NCI-H187 treated with DMSO at 0.1 percent for 48 hours (cell line): Measurements from ENCODE around the gene CDH2.

Experiments
- DNase-seq: peaks from one replicate; lab custom pipeline; 2025; lab: John Stamatoyannopoulos, UW

CDH2 gene

DNA sequence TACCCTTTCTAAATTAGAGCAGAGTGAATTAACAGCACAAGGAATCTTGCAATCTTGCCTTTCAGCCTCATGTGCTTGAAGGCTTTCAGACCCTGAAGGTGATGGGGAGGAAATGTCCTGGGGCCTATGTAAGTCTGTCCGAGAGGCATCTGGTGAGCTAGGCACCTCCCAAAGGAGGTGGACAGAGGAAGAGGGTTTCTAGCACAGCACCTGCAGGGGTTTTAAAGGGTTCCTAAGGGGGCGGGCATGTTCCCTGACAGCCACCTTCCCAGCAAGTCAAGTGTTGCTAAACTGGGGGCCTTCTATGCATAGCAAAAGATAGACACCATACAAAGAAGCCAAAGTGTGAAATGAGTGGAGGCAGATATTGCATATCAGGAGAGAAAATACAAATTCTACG, 88.5 kb downstream of the CDH2 start:
- DNase-seq = no peak

DNA sequence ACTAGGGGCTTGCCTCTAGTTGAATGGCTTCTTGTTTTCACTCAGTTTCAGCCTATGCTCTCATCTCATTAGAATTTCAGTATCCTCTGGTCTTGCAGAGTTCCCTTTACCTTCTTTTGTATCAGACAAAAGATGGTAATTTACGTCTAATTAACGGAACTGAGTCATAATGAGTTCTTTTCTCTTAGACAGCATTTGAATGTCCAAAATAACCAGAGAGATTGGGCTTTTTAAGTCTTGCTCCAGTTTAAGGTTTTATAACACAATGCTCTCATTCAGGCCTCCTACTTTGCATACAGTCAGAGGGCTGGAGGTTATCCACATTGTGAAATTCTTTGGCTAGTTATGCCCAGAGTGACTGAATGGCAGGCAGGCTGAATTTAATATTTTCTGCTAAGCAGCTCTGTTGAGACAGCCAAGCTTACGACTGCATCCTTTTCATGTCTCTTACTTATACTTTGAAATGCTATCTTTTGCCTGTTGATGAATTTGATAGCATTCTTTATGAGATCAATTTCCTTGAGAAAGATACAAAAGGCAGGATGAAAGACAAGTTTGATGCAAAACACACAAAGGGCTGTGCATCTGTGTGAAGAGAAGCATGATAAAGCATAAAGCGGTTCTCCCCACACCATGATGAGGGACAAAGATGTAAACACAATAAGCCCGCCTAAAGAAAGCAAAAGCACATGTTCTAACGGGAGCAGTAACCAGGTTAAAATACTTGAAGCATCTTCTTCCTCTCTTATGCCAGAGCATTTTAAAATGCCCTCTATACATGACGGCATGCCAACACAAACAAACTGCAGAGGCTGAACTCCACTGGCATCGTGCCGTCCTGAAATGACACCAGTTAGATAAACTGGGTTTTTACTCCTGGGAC, 90.0 kb downstream of the CDH2 start:
- DNase-seq = no peak

DNA sequence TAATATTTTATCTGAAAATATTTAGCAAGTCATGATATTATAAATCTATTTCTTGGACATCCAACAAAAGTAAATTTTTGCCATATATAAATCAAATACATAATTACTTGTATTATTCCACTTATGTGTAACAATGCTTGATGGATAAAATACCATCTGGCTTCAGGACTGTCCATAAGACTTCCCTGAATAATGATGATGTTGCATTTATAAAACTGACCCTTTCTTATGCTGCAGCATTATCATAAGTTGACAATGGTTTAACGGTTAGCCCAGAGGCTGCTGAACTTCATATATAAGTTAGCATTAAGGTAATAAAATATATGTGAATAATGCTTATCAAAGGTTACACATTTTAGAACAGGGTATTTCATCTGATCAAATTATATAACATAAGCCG, 95.4 kb downstream of the CDH2 start:
- no peak for DNase-seq

DNA sequence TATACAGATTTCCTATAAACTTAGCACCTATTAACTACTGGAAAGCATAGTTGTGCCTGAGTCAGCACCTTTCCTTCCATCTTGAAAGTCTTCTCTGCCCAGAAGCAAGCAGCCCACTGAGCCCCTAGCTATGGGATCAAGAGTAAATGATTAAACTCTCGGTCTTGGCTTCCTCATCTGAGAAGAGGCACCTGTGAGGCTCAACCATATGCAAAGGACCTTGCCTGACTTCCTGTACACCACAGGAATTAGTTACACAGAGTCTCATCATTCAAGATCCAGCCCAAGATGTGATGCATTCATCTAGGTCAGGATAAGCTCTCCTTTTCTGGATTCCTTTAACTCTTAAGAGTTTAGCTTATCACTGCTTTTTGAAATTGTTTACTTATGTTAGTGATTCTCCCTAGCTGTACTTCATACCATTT, 96.0 kb downstream of the CDH2 start:
- DNase-seq = no peak

DNA sequence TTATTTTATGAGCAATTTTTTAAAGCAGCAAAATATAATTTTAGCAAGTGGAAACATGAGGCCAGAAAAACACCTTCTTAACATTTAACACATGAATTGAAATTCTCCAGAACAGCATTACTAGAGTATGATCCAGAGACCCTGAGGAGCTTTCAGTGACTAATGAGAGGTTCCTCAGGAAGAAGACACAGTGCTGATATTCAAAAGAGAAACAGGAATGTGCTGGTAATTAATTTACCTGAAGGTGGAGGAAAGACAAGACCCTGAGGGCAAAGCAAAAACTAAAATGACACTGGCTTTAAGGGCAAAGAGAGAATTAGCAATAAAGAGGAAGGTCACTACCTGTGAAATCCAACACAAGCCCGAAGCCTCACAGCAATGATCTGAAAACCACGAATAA, 97.0 kb downstream of the CDH2 start:
- no peak for DNase-seq

DNA sequence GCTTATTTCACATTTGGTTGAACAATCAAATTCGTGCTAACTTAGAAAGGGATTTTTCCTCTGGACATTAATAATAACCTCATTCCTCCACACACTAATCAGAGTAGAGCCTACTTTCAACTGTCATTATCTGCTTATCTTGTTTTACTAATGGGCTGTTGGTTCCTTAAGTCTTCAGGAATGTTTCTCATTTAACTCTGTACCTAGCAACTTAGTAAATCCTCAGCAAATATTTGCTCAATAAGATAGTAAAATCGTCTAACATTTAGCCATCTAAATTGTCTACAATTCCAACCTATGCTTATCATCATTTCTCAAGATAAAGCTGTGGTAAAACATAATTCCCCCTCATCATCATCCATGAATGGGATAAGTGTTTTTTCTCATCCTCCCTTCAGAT, 98.1 kb downstream of the CDH2 start:
- DNase-seq = no peak

DNA sequence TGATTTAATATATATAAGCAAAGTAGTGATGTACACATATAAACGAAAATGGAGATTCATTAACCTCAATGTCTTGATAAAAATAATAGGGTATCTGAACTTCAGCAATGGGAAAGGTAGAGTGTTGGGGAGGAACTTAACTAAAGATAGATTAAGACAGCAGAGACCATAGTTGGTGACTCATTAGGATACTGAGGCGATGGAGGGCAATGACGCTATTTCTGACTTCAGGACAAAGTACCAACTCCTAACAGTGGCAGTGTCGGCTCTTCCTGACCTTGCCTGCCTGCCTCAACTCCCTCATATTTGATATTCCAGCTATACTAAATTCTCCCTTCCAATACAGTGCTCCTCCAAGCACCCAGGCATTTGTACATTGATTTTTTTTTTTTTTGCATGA, 98.6 kb downstream of the CDH2 start:
- no peak for DNase-seq

DNA sequence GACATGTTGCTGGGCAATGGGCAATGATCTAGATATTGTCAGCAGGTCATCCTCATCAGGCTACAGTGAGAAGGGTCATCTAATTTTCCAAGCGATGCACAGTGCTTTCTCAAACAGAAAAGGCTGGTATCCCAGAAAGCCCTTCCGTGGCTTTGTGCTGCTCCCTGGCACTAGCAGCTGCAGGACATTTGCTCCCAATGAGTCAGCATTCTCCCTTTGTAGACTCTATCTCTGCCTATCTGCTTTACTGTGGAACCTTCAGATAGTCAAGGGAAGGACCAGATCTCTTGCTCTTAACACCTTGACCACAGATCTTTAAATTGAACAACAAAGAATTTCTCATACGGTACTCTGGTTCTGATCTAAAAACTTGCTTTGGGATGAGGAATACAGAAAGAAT, 101.4 kb downstream of the CDH2 start:
- DNase-seq = no peak

DNA sequence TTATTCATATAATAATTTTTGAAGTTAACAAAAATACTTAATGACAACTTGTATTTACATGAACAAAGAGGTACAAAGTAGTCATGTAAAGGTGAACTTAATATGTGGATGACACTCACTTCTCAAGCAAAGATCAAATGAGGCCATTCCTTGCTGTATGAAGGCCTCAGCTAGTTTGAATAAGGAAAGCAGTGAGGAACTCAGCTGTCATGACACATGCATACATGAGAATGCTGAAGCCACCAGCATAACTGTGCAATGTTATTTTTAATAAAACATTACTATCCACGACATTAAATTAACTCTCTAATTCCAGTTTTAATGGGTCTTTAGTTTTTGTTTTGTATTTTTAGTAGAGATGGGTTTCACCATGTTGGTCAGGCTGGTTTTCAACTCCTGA, 102.9 kb downstream of the CDH2 start:
- no peak for DNase-seq

DNA sequence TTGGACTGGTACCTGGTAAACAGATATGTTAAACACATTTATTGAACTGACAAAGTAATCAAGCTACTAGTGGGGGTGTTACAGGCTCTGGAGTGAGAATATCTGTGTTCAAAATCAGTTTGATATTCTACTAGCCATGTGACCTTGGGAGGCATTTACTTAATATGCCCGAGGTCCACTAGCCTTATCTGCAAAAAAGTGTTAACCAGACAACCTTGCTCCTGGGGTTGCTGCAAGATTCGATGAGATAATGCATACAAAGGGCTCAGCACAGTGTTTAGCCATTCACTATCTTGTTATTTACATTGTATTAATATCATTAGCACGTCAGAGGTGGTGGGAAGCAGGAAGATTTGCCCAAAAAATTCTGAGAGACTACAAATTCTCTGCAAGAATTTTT, 103.3 kb downstream of the CDH2 start:
- DNase-seq = no peak

DNA sequence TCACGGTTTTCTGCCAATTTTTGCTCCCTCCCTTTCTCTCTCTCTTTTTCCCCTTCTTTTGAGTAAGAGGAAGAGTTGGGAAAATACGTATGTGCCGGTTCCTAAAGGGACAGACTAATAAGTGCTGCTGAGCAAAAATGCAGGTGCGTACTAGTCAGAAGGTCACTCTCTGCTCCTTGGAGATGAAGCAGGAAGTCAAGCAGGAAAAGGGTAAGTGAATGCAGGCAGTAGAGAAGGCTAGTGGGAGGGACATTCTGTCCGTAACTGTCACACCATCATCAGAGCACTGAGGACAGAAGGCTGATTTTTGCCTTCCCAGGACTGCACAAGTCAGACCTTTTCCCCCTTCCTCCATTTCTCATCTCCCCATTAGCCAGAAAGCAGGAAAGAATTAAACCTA, 105.7 kb downstream of the CDH2 start:
- no peak for DNase-seq

DNA sequence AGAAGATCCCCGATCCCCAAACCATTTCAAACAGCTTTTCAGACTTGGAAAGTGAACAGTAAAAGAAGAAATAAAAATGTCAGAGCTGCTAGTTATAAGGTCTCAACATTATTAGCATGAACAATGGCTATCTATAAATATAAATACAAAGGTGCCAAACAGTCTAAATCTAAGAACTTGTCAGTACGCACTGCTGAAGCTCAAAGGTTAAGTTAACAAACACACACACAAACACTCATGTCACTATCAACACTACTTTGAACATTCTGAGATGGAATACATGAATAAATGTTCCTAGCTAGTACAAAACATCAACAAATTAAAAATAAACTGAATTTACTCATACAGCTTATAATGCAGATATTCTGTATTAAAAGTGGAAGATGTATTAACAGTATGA, 108.7 kb downstream of the CDH2 start:
- DNase-seq = no peak

DNA sequence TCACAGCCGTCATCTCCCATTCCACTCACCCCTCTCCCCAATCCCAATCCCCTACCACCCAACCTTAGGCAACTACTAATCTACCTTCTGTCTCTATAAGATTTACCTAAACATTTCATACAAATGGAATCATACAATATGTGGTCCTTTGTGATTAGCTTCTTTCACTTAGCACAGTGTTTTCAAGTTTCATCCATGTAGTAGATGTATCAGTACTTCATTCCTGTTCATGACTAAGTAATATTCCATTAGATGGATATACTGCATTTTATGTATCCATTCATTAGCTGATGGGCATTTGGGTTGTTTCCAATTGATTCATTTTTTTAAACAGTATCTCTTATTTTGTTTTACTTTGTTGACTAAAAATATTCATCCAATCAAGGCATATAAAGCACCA, 109.6 kb downstream of the CDH2 start:
- DNase-seq = no peak

DNA sequence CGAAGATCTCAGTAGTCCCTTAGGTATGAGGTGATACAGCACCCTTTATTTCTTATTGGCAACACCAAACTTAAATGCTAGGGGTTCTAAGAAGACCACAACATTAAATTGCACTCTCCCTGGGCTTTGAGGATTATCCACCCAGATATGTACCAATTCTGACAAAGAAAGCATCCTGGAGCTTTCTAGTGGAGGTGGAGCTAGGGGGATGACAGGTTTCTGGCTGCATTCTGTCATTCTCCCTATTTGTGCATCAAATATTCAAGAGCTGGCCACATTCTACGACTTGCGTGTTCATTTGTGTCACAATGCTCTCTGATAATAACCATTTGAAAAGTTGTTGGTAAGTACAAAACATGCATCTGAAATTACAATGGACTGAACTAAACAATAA, 111.1 kb downstream of the CDH2 start:
- no peak for DNase-seq

DNA sequence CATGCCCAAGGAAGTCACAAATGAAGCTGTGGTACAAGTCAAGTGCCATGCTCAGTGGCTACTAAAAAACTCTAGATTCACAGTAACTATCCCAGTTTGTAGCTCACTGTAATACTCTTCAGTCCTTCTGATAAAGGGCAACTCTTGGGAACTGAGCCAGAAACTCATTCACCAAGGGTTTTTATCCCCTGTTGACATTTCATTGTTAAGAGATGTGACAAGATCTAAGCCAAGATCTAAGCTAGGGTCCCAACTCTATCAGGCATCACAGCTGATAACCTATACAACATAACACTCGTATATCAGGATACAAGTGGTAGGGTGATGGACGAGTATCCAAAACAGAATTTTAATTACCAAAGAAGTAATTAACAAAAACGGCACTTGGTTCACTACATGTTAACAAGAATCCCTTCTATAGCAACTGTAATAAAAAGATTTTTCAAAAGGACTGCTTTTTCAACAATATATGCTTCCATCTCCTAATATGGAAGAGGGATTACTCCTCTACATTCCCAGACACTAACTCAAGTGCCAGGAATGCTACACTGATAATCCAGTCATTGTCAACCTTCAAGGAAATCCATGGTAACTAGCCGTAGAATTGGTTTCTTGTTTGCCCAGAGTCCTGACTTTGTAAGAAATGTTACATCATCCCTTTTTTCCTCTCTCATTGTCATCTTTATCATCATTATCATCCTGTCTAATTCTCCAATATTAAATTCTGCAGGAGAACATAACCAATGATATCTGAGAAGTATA, 111.7 kb downstream of the CDH2 start:
- DNase-seq = no peak

DNA sequence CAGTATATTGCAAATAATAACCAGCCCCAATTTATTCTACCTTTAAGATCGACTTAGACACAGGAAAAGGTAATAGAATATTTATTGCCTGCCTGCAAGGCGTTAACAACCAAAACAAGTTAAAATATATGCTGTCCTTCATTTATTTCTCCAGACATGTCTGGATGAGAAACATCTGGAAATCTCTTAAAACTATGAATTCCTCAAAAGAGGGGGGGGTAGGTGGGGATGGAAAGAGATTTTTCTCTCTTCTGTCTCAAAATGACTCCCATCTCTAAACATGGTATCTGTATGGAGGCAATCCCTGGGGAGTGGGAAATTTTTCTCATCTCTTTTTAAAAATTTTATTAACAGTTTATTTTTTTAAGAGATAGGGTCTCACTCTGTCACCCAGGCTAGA, 113.0 kb downstream of the CDH2 start:
- no peak for DNase-seq

DNA sequence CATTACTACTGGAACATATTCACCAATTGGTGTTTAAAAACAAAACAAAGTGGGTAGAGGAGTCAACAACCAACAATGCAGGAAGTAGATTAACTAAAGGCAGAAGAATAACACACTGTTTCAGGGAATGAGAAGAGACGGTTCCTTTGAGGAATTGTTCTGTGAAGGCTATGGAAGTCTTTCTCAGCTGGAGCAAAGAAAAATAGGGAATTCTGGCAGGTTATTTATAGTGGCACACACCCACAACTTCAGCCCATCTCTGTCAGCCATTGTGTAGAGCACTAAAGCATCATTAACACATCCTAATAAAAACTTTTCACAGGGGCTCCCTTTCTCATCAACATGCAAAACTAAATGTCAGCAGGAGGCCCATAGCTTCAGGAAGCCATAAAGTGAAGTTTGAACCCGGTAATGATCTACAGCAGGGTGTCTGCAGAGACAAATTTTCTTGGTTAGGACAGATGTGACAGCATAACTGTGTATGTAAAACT, 113.6 kb downstream of the CDH2 start:
- no peak for DNase-seq

DNA sequence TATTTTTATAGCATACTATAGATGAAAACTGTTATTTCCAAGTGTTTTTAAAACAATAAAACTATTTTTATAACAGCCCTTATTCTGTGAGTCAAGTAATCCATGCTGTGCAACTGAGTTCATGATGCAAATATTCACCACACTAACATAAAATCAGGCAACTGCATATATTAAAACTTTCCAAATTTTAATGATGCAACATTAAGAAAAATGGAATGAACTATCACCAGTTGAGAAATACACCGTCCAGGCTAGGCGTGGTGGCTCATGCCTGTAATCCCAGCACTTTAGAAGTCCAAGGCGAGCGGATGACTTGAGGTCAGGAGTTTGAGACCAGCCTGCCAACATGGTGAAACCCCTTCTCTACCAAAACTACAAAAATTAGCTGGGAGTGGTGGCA, 114.5 kb downstream of the CDH2 start:
- DNase-seq = no peak

DNA sequence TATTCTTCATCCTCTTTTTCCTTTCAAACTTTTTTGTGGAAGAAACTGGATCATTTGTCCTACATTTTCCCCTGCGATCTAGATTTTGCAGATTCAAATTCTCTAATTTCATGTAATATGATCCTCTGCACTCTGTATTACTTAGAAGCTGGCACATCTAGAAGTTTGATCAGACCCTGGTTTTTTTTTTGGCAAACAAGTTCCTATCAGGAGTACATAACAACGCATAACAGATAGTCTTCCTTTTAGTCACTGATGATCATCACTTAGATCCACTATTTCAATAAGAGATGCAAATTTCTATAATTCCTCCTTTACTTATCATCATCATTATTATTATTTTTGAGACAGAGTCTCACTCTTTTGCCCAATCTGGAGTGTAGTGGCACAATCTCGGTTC, 117.1 kb downstream of the CDH2 start:
- no peak for DNase-seq

DNA sequence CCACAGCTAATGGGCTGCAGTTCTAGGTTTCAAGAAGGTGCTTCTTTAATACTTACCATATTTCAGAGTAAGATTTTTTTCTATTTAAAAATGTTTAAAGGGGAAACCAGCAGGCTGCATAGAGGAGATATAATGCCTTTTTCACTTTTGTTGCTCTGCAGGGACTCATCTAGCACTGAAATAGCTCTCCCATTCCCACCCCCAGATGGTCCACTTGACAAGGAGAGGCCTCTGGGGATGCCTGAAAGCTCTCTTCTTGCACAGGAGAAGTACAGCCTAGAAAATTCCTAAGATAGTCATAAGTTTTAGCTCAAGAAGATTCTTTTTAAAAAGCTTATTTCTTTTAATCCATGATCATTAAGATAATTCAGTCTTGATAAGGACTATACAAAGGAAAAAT, 126.4 kb downstream of the CDH2 start:
- no peak for DNase-seq

DNA sequence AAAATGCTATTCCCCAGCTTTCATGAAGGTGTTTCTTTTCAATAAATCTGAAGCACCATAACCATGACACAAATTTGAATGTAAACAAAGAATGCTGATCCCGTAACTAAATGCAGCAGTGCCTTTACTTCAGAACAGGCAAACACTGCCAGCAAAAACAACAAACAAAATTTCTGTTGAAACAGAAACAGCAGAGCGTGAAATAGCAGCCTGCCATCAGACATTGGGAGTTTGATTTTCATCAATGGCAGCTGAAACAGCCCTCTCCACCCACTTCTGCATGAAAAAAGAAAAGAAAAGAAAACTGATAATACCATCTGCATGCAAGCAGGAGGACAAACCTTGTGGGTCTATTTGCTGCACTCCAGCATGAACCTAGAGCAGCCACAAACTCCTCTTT, 128.3 kb downstream of the CDH2 start:
- DNase-seq = no peak

DNA sequence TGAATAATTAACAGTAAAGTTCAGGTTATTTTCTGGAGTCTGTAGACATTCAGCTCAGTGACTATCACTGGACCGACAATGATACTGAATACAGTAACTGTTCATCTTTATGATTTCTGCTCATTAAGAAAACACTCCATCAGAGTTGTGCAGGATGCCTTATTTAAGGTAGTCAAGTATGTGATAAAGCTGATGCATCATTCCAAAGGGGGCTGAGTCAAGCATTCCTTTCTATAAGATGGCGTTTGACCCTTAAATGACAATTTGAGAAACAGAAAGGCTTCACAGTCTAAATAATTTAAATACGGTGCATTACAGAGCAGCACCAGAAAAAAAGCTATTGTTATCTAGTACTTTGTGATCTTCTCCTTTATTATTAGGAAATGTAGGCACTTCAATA, 131.1 kb downstream of the CDH2 start:
- no peak for DNase-seq

DNA sequence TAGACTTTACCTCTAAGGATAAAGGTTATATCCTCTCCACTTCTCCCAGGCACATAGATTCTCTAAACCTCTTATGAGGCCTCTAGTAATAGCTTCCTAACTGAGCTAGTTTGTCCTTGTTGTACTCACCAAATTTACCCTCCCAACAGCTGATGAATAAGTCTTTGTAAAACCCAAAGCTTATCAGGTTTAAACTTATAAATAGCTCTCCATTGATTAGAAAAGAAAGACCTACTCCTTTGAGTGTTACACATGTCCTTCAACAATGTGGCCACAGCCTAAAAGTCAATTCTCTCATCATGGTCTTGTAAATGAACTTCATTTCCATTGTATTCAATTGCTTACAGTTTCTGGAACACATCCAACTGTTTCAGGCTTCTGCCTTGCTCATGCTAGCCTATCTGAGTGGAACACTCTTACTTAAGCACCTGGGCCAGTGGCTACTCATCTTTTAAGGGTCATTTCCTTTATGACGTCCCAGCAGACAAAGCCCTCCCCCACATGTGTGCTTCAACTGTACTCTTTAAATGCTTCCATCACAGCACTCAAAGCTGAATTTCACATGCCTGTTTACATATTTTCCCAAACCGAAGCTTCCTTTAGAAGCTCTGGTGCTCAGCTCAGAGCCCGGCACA, 131.6 kb downstream of the CDH2 start:
- peak; percentile 79 for DNase-seq
